Measurements from ENCODE around the gene TRPT1. TPM values are rescaled to one million over a fixed set of nuclear protein-coding genes. Genes with fewer than 3 reads are reported as not detected.

Gene TRPT1
- total and polyA plus RNA-seq, 9 of the 15 experiments (the other 6 are each of a cell fraction or from before 2014, with no cell fraction given): 4.6 to 41.7 (median 23.1) TPM

- peak; percentile 91 for TF ChIP-seq EGR1 (conservative IDR thresholded peaks at IDR 0.05)
- TF ChIP-seq ZNF592 (IDR thresholded peaks at IDR 0.05): peak; percentile 51; the same call in 1 of the 2 replicates
- no peak for TF ChIP-seq HOMEZ (CRISPR knock-in tag; IDR thresholded peaks at IDR 0.05)
- TF ChIP-seq ZBTB12 (CRISPR knock-in tag; IDR thresholded peaks at IDR 0.05): peak; percentile 91
- no peak for TF ChIP-seq ZBTB26 (CRISPR knock-in tag; IDR thresholded peaks at IDR 0.05)
- TF ChIP-seq CBX5 (IDR thresholded peaks at IDR 0.05; ENCODE audit: borderline replicate concordance, low read depth): no peak
- no peak for TF ChIP-seq SRSF1 (IDR thresholded peaks at IDR 0.05; ENCODE audit: low read depth, low read length)
- TF ChIP-seq HDGF (IDR thresholded peaks at IDR 0.05): no peak
- TF ChIP-seq ZNF311 (CRISPR knock-in tag; IDR thresholded peaks at IDR 0.05): no peak
- TF ChIP-seq MTA3 (IDR thresholded peaks at IDR 0.05; ENCODE audit: borderline replicate concordance): peak; percentile 73; the same call in 1 of the 2 replicates
- TF ChIP-seq SMARCB1 (IDR thresholded peaks at IDR 0.05; ENCODE audit: insufficient read length, low read depth): no peak
- TF ChIP-seq TCF7L2 (IDR thresholded peaks at IDR 0.05; ENCODE audit: low read depth, low read length): no peak
- TF ChIP-seq EP400 (IDR thresholded peaks at IDR 0.05): peak; percentile 84
- TF ChIP-seq ZBTB33 (CRISPR knock-in tag; IDR thresholded peaks at IDR 0.05): peak; percentile 32; the same call in 1 of the 2 replicates
- no peak for TF ChIP-seq ZNF551 (CRISPR knock-in tag; IDR thresholded peaks at IDR 0.05)
These were observed 14.7 kb upstream of the TRPT1 start, which contains the start of gene FKBP2 (continued) for GRCh38 chr11:64240435-64241240.
